Stimulated activated naive CD8-positive, alpha-beta T cell treated with anti-CD3 and anti-CD28 coated beads, Interleukin-15, amount 100 ng/mL, for 72 hours (primary cell): ENCODE results near the gene RBM28.

Experiments
- ATAC-seq: fragments of 150-1000 bp; cut with Tn5 transposase; 2 replicates; pipeline ENCODE4 v1.10.0; 2021; ENCODE audit warnings: mild to moderate bottlenecking, moderate library complexity
- DNase-seq, 2 donors: peaks; one replicate each; pipeline ENCODE4 v3.0.0; 2021 to 2022
- H3K27ac Mint-ChIP-seq, 2 donors: one replicate each; pipeline ENCODE4 v1.8.0; 2022; ENCODE audit warnings: mild to moderate bottlenecking in 2 of 2, mixed read lengths in 2 of 2, moderate library complexity in 2 of 2
- H3K27me3 Mint-ChIP-seq: one replicate; pipeline ENCODE4 v1.8.0; 2022; ENCODE audit warnings: mixed read lengths
- H3K4me1 Mint-ChIP-seq: one replicate; pipeline ENCODE4 v1.8.0; 2022; ENCODE audit warnings: mild to moderate bottlenecking, mixed read lengths
- H3K4me3 Mint-ChIP-seq, 2 donors: one replicate each; pipeline ENCODE4 v1.8.0; 2022; ENCODE audit warnings: mild to moderate bottlenecking in 2 of 2, mixed read lengths in 2 of 2, moderate library complexity in 1 of 2
- H3K9me3 Mint-ChIP-seq, 2 donors: one replicate each; pipeline ENCODE4 v1.8.0; 2022; ENCODE audit warnings: mixed read lengths in 2 of 2

Gene RBM28

DNA sequence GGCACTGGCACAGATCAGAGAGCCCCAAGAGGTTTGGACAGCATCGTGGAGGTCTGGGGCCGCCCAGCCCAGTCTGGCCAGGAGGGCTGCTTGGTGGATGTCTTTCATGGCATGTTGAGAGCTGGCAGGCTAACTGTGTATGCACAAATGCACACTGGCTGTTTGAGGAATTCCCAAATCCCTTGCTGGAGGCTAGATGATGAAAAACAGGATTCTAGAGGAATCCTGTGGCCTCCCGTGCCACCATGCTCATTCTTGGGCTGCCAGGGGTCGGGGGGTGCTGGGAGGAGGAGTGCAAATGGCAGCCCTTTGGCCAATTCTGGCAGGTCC, 76.1 kb downstream of the RBM28 start:
- DNase-seq (no peak), ATAC-seq (no peak)
- Mint-ChIP-seq H3K9me3 (no peaks in the 10 kb centered on the region), H3K27me3 (peaks cover 61% of the 10 kb centered on the region), H3K4me1 (no peaks in the 10 kb centered on the region), H3K27ac (no peak overlapping the region), H3K4me3 (no peak overlapping the region)

DNA sequence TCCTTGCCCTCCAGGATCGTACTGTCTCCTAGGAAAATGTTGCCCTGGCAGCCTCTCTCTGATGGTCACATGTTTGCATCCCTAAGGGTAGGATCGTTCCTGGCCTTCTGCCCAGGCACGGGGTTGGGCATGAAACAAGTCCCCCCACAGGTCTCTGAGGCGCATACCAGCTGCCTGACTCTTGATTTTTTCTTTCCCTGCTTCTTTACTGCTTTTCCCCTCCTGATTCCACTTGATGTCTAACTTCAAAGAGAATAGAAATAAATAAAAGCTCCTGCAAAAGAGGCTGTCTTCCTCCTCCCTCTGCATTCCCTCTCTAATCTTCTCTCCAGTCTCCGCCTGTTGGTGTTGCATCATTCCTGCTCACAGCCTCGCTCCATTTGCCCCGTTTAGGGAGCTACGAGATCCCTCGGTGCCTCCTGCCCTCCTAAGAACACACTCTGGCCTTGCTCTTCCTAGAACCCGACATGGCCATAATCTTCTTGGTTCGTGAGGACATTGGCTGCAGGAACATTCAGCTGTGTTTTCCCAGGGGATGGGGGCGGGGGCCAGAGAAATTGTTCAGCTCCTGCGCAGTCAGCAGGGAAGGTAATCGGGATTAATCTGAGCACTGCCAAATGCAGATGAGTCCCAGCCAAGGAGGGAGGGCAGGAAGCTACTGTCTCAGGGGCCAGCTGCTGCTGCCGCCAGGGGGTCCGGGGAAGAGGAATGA, 76.7 kb downstream of the RBM28 start:
- Mint-ChIP-seq H3K4me1 (no peaks in the 10 kb centered on the region), H3K9me3 (no peaks in the 10 kb centered on the region), H3K27ac (no peak overlapping the region), H3K4me3 (no peak overlapping the region), H3K27me3 (peaks cover 55% of the 10 kb centered on the region)
- ATAC-seq: no peak
- no peak for DNase-seq

DNA sequence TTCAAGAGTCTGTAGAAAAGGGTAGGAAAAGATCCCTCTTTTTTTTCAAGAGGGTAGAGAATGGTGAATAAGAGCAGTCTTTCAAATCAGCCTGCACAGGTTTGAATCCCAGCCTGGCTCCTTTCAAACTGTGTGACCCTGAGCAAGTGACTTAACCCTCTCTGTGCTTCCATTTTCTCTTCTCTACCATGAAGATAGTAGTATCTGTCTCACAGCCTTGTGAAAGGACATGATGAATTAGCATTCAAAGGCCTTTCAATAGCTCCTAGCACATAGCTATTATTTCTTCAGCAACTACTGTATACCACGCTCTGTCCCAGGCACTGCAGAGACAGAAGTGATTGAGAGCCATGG, 77.2 kb downstream of the RBM28 start:
- DNase-seq (no peak), ATAC-seq (no peak)
- Mint-ChIP-seq H3K27me3 (peaks cover 51% of the 10 kb centered on the region), H3K27ac (no peak overlapping the region), H3K4me3 (no peak overlapping the region), H3K9me3 (no peaks in the 10 kb centered on the region), H3K4me1 (no peaks in the 10 kb centered on the region)

DNA sequence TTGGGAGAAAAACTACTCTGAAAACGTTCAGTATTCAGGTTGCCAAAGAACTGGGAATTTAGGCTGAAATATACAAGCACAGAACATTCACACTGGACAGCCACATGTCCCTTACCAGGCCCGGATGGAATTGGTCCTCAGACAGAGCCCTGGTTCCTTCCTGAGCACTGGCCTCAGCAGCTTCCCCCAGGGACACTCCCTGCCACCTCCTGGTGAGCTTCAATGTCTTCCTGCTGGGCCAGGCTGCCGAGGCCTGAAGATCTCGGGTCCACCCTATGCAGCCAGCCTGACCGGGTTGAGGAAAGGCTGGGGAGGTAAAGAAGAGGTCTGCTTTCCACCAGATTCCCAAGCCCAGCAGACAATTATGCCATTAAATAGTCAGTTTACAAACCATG, 77.8 kb downstream of the RBM28 start:
- no peak for ATAC-seq

DNA sequence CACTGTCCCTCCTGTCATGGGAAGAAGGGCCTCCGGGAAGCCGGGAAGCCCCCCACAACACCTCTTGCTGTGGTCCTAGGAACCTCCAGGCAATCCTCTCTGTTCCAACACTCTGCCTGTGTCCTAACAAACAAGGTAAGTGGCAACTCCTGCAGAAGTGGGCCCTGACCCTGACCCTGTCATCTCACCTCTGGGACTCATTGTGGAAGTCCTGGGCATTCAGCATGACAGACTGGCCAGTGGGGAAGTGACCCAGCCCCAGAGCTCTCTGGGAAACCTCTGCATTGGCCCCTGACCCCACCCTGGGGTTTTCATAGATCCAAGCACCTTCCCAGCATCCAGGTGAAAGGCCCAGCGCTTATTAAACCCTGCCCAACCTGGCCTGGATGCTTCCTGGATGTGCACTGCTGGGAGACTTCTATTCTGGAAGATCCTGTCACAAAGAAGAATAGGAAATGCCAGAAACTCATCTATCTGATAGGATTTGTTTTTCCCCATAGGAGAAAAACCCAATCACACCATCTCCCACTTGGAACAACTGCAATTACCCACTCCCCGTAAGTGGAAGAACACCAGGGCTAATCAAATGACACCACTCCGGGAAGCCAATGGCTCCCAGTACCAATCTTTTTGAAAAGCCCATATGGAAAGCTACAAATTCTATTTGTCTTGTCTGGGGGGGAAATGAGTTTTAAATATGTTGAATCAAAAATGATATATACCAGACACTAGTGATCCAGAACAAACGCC, 78.4 kb downstream of the RBM28 start:
- H3K27ac Mint-ChIP-seq: no peak overlapping the region
- H3K27me3 Mint-ChIP-seq: peaks cover 39% of the 10 kb centered on the region
- ATAC-seq: no peak
- H3K4me3 Mint-ChIP-seq: no peak overlapping the region
- no peak for DNase-seq
- no peaks in the 10 kb centered on the region for H3K4me1 Mint-ChIP-seq
- H3K9me3 Mint-ChIP-seq: no peaks in the 10 kb centered on the region

More for the DNA sequence above, 77.8 kb downstream of the RBM28 start:
- H3K9me3 Mint-ChIP-seq: no peaks in the 10 kb centered on the region
- H3K27me3 Mint-ChIP-seq: peaks cover 45% of the 10 kb centered on the region
- H3K4me1 Mint-ChIP-seq: no peaks in the 10 kb centered on the region
- H3K27ac Mint-ChIP-seq: no peak overlapping the region
- no peak for DNase-seq
- H3K4me3 Mint-ChIP-seq: no peak overlapping the region

DNA sequence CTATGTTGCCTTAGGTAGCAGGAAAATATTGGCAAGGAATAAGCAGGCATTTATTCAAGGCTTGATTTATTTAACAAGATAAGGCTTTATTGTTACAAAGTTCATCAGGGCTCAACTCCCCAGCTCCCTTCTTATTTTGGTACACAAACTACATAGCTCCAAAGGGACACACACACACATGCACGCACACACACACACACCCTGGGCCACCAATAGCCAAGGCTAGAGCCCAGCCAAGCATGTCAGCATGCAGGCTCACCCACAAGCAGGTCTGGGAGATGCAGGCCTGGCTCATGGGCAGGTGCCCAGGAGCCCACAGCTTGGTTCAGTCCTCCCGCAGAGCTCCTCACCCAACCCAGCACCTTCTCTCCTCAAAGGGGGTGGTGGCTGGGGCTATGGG, 79.2 kb downstream of the RBM28 start:
- H3K4me1 Mint-ChIP-seq: no peaks in the 10 kb centered on the region
- no peak overlapping the region for H3K27ac Mint-ChIP-seq
- ATAC-seq (no peak), DNase-seq (no peak)
- H3K27me3 Mint-ChIP-seq: peaks cover 30% of the 10 kb centered on the region
- no peaks in the 10 kb centered on the region for H3K9me3 Mint-ChIP-seq
- H3K4me3 Mint-ChIP-seq: no peak overlapping the region

DNA sequence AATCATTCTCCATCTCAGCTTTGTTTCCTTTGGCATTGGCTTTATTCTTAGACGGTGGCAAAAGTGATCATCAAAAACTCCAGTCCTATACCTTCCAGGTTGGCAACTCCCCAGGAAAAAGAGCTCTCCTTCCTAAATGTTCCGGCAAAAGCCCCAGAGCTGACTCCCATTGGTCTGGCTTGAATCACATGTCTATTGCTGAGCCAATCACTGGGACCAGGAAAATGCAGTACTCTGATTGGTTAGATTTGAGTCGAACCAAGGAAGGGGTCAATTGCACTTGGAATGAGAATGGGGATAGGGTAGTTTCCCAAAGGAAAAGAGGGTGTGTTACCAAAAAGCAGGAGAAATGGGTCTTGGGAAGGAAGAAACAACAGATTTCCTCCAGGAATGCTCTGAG, 80.3 kb downstream of the RBM28 start:
- DNase-seq (no peak), ATAC-seq (no peak)
- H3K27me3 Mint-ChIP-seq: peaks cover 20% of the 10 kb centered on the region
- no peak overlapping the region for H3K4me3 Mint-ChIP-seq
- no peak overlapping the region for H3K27ac Mint-ChIP-seq
- H3K9me3 Mint-ChIP-seq: no peaks in the 10 kb centered on the region
- H3K4me1 Mint-ChIP-seq: no peaks in the 10 kb centered on the region

DNA sequence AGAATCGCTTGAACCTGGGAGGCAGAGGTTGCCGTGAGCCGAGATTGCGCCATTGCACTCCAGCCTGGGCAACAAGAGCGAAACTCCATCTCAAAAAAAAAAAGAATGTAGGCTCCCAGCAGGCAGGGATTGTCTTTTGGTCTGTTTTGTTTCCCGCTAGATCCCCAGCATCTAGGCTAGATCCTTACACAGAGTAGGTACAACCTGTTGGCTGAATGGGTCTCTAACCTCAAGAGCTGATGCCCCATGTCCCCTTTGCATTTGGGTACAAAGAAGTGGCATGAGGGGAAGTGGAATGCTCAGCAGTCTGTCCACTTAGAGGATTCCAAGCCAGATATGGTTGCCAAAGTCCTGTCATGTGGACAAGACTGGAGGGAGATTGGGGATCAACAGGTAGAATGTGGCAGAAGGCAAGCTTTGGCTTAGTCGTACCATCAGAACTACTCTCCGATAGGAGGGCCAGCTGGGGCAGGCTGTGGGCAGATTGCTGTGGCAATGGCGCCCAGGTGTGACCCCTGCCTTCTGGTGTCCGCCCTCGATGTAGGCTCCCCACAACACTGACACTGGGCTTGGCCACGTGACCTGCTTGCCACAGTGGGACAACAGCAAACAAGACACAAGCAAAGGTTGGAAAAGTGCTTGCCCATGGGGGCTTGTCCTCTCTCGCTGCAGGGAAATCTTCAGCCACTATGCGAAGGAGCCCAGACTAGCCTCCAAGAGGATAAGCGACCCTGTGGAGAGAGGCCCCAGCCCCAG, 81.3 kb downstream of the RBM28 start:
- H3K4me1 Mint-ChIP-seq: no peaks in the 10 kb centered on the region
- no peaks in the 10 kb centered on the region for H3K9me3 Mint-ChIP-seq
- ATAC-seq (no peak), DNase-seq (no peak)
- no peak overlapping the region for H3K27ac Mint-ChIP-seq
- peaks cover 15% of the 10 kb centered on the region for H3K27me3 Mint-ChIP-seq
- no peak overlapping the region for H3K4me3 Mint-ChIP-seq

DNA sequence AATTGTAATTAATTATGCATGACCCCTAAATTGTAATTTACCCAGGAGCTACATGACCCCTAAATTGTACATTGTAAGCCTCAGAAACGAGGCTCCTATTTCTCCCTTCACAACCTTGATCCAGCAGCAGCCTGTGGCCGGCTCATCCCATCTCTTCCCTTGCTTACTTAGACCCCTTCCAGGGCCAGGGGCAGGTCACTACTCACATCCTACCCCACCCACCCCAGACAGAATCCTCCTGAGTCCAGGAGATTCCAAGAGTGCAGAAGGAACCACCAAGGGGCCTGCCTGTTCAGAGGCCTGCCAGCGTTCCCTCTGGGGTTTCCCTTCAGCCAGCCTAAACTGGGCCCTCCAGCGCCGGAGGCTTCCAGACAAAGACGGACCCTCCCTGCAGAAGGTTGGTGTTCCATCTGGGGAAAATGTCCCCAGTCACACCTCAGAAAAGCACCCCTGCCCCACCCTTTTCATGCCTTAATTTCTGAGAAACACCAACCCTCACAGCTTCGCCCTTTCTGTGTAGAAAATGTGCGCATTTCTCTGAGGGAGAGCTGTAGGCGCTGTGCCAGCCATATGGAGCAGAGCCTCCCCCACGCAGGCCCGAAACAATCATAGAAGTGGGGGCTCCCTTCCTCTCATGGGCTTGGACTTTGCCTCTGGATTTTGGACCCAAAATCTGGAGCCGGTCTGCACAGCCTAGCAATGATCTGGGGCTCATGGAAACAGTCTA, 83.5 kb downstream of the RBM28 start:
- no peak for ATAC-seq
- H3K4me1 Mint-ChIP-seq: no peaks in the 10 kb centered on the region
- H3K4me3 Mint-ChIP-seq: no peak overlapping the region
- no peak for DNase-seq
- no peak overlapping the region for H3K27ac Mint-ChIP-seq
- H3K9me3 Mint-ChIP-seq: no peaks in the 10 kb centered on the region
- peaks cover 6% of the 10 kb centered on the region for H3K27me3 Mint-ChIP-seq

DNA sequence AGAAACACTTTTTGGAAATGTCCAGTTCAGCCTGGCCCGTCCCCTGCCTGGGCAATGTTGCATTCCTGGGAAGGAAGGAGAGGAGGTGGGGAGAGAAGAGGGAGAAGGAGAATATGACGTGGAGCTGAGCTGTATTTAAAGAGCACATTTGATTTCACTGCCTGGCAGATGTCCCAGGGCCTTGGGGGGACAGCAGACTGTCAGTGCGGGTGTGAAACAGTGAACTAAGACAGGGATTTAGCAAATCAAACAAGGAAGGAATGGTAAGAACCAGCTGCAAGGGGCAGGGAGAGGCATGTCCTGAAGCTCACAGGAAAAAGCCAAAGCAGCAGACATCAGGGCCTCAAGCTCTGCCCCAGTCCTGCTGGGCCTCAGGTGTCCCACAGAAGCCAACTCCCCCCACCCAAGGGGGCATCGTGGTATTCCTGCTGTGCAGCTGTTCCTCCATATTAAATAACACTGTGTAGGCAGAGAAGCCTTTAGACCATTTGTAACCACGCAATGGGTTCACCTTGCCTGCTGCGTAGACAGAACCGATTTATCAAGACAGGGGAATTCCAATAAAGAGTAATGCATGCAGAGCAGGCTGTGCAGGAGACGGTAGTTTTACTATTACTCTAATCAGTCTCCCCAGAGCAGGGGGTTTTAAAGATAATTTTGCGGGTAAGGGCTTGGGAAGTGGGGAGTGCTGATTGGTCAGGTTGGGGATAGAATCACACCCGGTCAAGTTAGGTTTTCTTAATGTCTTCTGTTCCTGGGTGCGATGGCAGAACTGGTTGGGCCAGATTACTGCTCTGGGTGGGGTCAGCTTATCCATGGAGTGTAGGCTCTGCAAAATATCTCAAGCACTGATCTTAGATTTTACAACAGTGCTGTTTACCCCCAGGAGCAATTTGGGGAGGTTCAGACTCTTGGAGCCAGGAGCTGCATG, 84.3 kb downstream of the RBM28 start:
- DNase-seq: no peak
- Mint-ChIP-seq H3K4me1 (no peaks in the 10 kb centered on the region), H3K4me3 (no peak overlapping the region), H3K9me3 (no peaks in the 10 kb centered on the region), H3K27me3 (peaks cover 6% of the 10 kb centered on the region), H3K27ac (no peak overlapping the region)
- ATAC-seq: no peak

DNA sequence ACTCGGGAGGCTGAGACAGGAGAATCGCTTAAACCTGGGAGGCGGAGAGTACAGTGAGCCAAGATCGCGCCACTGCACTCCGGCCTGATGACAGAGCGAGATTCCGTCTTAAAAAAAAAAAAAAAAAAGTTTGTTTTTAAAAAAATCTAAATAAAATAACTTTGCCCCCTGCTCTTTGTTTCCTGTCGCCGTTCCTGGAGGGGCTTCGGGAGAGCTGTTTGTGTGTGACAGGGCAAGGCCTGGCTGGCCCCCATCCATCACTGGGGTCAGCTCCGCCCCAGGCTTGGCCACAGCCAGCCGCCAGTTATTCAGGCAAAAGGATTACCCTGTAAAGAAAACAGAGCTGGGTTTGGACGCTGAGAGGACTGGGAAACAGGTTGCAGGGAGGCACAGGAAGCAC, 86.2 kb downstream of the RBM28 start:
- ATAC-seq (no peak), DNase-seq (no peak)
- Mint-ChIP-seq H3K27ac (no peak overlapping the region), H3K27me3 (peaks cover 6% of the 10 kb centered on the region), H3K9me3 (no peaks in the 10 kb centered on the region), H3K4me1 (no peaks in the 10 kb centered on the region), H3K4me3 (no peak overlapping the region)

DNA sequence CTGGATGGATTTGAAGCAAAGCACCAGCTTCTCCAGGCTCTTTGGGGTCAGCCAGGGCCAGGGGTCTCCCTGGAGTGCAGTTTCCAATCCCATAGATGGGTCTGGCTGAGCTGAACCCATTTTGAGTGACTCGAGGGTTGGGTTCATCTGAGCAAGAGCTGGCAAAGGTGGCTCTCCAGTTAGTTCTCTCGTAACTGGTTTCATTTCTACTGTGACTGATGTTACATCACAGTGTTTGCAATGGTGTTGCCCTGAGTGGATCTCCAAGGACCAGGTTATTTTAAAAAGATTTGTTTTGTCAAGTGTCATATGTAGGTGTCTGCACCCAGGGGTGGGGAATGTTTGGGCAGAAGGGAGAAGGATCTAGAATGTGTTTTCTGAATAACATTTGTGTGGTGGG, 88.4 kb downstream of the RBM28 start:
- H3K27ac Mint-ChIP-seq: no peak overlapping the region
- no peak overlapping the region for H3K4me3 Mint-ChIP-seq
- H3K27me3 Mint-ChIP-seq: peaks cover 12% of the 10 kb centered on the region
- H3K4me1 Mint-ChIP-seq: no peaks in the 10 kb centered on the region
- no peak for DNase-seq
- no peaks in the 10 kb centered on the region for H3K9me3 Mint-ChIP-seq
- no peak for ATAC-seq

DNA sequence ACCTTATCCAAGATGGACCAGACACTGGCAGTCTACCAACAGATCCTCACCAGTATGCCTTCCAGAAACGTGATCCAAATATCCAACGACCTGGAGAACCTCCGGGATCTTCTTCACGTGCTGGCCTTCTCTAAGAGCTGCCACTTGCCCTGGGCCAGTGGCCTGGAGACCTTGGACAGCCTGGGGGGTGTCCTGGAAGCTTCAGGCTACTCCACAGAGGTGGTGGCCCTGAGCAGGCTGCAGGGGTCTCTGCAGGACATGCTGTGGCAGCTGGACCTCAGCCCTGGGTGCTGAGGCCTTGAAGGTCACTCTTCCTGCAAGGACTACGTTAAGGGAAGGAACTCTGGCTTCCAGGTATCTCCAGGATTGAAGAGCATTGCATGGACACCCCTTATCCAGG, 89.2 kb downstream of the RBM28 start:
- no peaks in the 10 kb centered on the region for H3K4me1 Mint-ChIP-seq
- no peak overlapping the region for H3K4me3 Mint-ChIP-seq
- no peak for ATAC-seq
- H3K27ac Mint-ChIP-seq: no peak overlapping the region
- no peak for DNase-seq
- peaks cover 12% of the 10 kb centered on the region for H3K27me3 Mint-ChIP-seq
- H3K9me3 Mint-ChIP-seq: no peaks in the 10 kb centered on the region

DNA sequence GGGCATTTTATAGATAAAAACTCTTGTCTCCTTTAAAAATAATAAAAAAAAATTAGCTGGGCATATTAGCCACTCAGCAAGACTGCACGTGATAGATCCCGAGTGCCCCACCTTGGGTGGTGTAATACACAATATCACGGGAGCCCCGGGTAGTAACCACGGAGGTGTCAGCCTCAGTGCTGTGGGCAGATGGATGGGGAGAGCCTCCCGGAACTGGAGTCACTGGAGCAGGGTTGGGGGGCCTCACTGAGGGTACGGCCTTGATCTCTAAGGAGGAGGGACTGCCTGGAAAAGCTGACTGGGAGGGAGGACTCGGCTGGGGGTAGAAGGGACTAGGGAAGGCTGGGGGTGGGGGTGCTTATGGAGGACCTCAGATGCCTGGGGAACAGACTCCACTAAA, 90.0 kb downstream of the RBM28 start:
- DNase-seq (no peak), ATAC-seq (no peak)
- H3K9me3 Mint-ChIP-seq: no peaks in the 10 kb centered on the region
- no peak overlapping the region for H3K27ac Mint-ChIP-seq
- no peaks in the 10 kb centered on the region for H3K4me1 Mint-ChIP-seq
- H3K4me3 Mint-ChIP-seq: no peak overlapping the region
- peaks cover 12% of the 10 kb centered on the region for H3K27me3 Mint-ChIP-seq

DNA sequence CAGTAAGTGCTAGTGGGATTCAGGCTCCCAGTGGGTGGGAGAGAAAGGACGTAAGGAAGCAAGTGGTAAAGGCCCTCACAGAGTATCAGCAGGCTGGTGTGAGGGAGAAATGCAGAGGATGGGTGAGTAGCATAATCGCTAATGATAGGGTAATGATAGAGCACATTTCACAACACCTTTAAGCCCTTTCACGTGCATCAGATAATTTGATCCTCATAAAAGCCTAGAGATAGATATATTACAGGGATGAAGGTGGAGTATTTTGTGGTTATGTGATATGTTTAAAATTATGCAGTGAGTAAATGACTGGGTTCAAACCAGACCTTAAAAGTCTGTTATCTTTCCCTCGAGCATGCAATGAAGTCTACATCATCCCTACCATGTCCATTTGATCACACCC, 92.4 kb downstream of the RBM28 start:
- H3K4me3 Mint-ChIP-seq: no peak overlapping the region
- no peaks in the 10 kb centered on the region for H3K9me3 Mint-ChIP-seq
- no peak overlapping the region for H3K27ac Mint-ChIP-seq
- ATAC-seq (no peak), DNase-seq (no peak)
- peaks cover 16% of the 10 kb centered on the region for H3K27me3 Mint-ChIP-seq
- H3K4me1 Mint-ChIP-seq: no peaks in the 10 kb centered on the region
